Colonic mucosa (tissue), 4 donors: Measurements from ENCODE around the gene CEP164. TPM values are rescaled to one million over a fixed set of nuclear protein-coding genes. Genes with fewer than 3 reads are reported as not detected.

Experiments
- DNase-seq: peaks from one replicate; pipeline ENCODE4 v3.0.0-alpha.2; 2020
- H3K27ac ChIP-seq: fragments of 200-600 bp; one replicate; pipeline ENCODE4 v1.8.0; 2021
- H3K27me3 ChIP-seq: fragments of 200-600 bp; one replicate; pipeline ENCODE4 v1.8.0; 2021
- H3K36me3 ChIP-seq: fragments of 200-600 bp; one replicate; pipeline ENCODE4 v1.8.0; 2021
- H3K4me1 ChIP-seq: fragments of 200-600 bp; one replicate; pipeline ENCODE4 v1.8.0; 2021; ENCODE audit warnings: mild to moderate bottlenecking
- H3K4me3 ChIP-seq: fragments of 200-600 bp; one replicate; pipeline ENCODE4 v1.8.0; 2021
- H3K9ac ChIP-seq, 2 donors: one replicate each; pipeline ENCODE4 v1.7.0; 2013; ENCODE audit warnings: control low read depth in 2 of 2, low read depth in 2 of 2, low read length in 2 of 2
- H3K9me3 ChIP-seq: fragments of 200-600 bp; one replicate; pipeline ENCODE4 v1.8.0; 2021
- intact Hi-C: fragments of 100-400 bp; cut with DNase I; formaldehyde crosslinking; loops from one replicate; pipeline ENCODE4 v1.14.1; 2022
- total RNA-seq, 2 donors: library from RNA; stranded (reverse); fragmentation: NEBNext Ultra II Directional in 1 of 2; extraction: Animal tissue kit (Norgen Biotek cat#: 25700) in 1 of 2; gene quantifications; one replicate each; pipeline ENCODE4 v1.2.1, GENCODE V29; 2021
- TF ChIP-seq, protein P1 (sequence below): fragments of 200-600 bp; IDR thresholded peaks from one replicate; pipeline ENCODE4 v1.8.0; 2022; ENCODE audit warnings: antibody characterized with exemption, mild to moderate bottlenecking
- donor health status: healthy.
- donor health status: DM: no; HTN: no; CAD: no.
- donor health status: DM: no; HTN: no; CAD: no.

CEP164 gene
- total RNA-seq, 2 donors from 2014 or later: 12.4 to 19.2 TPM

DNA sequence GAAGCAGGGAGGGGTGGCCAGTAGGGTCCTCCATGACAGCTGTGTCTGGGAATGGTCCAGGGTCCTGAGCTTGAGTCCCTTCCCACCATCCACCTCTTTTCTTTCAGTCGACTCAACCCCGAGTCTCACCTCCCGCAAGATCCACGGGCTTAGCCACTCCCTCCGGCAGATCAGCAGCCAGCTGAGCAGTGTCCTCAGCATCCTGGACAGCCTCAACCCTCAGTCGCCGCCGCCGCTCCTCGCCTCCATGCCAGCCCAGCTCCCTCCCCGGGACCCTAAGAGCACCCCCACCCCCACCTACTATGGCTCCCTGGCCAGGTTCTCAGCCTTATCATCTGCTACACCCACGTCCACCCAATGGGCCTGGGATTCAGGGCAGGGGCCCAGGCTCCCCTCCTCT, 81.9 kb downstream of the CEP164 start:
- no peak for DNase-seq
- Histone ChIP-seq H3K4me1 (no peaks in the 10 kb centered on the region), H3K27ac (no peak overlapping the region), H3K9me3 (no peaks in the 10 kb centered on the region), H3K27me3 (no peaks in the 10 kb centered on the region), H3K9ac (no peak overlapping the region), H3K36me3 (peaks cover 5% of the 10 kb centered on the region), H3K4me3 (no peak overlapping the region)
- intact Hi-C loops: no loop called here
- TF ChIP-seq, protein P1, sequence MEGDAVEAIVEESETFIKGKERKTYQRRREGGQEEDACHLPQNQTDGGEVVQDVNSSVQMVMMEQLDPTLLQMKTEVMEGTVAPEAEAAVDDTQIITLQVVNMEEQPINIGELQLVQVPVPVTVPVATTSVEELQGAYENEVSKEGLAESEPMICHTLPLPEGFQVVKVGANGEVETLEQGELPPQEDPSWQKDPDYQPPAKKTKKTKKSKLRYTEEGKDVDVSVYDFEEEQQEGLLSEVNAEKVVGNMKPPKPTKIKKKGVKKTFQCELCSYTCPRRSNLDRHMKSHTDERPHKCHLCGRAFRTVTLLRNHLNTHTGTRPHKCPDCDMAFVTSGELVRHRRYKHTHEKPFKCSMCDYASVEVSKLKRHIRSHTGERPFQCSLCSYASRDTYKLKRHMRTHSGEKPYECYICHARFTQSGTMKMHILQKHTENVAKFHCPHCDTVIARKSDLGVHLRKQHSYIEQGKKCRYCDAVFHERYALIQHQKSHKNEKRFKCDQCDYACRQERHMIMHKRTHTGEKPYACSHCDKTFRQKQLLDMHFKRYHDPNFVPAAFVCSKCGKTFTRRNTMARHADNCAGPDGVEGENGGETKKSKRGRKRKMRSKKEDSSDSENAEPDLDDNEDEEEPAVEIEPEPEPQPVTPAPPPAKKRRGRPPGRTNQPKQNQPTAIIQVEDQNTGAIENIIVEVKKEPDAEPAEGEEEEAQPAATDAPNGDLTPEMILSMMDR: no peak

DNA sequence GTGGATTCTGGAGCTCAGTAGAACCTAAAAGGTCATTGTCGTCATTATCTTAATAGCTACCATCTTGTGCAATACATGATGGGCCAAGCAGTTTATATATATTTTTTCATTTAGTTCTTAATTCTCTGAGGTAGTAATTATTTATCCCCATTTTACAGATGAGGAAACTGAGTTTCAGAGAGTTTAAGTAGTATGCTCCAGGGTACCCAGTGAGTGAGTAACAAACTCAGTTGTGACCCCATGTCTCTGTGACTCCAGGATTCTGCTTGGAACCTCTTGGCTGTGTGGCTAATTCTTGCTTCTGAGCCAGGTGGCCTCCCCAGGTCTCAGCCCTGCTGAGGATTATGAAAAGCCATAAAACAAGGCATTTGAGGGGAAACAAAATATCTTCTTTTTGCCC, 82.6 kb downstream of the CEP164 start:
- Histone ChIP-seq H3K27me3 (no peaks in the 10 kb centered on the region), H3K4me3 (no peak overlapping the region), H3K9ac (no peak overlapping the region), H3K27ac (no peak overlapping the region), H3K9me3 (no peaks in the 10 kb centered on the region), H3K36me3 (no peaks in the 10 kb centered on the region), H3K4me1 (no peaks in the 10 kb centered on the region)
- TF ChIP-seq, protein P1: no peak
- intact Hi-C loops: no loop called here
- no peak for DNase-seq

DNA sequence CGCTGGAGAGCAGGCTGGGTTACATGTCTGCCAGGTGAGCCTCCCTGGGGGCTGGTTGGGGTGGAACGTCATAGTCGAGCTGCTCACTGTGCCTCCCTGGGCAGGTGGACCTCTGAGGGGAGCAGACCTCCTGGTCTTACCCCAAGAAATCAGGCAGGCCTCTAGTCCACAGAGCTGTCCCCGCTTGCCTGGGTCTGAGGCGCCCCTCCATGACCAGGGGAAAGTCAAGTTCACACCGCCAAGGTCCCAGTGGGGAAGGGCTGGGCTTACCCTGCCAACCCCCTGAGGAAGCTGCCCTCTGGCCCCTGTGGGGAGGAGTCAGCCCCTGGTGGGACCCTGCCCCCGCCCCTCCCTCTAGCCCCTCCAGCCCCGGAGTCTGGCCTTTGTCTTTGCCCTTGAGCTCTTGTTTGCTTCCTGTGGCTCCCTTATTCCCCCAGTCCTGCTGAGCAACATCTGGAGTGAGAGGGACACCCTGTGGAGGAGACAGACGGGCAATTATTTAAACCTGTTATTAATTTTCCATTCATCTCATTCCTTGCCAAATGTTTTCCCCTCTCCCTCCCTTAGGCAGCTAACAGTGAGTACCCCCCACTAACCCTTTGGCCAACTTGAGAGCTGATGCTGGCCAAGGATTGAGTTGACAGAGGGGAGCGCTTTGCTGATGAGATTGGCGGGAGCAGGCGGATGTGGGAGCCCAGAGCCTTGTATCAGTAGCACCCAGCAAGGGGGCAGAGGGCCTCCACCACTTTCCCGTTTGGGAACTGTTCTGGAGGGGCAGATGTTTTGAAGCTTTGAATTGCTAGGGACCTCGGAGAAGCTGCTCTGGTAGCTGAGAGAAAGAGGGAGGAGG, 83.4 kb downstream of the CEP164 start:
- H3K36me3 ChIP-seq: no peaks in the 10 kb centered on the region
- H3K9me3 ChIP-seq: no peaks in the 10 kb centered on the region
- DNase-seq: no peak

DNA sequence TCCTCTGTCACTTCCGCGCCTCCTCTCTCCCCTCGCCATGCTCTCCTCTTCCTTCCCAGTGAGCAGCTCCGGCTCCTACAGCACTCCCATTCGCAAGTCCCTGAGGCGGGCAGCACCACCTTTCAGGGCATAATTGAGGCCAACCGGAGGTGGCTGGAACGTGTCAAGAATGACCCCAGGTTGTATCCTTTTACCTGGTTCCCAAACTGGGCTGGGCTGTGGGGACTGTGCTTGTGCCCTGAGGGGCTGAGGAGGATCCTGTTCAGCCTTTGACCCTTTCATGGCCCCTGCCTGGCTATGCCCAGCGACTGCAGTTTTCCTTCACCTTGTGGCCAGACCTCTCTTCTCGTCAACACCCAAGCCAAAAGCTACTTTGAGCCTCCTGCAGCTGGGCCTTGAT, 84.1 kb downstream of the CEP164 start:
- TF ChIP-seq, protein P1: no peak
- Histone ChIP-seq H3K36me3 (no peaks in the 10 kb centered on the region), H3K4me1 (no peaks in the 10 kb centered on the region), H3K9me3 (no peaks in the 10 kb centered on the region), H3K9ac (no peak overlapping the region), H3K4me3 (no peak overlapping the region), H3K27me3 (no peaks in the 10 kb centered on the region), H3K27ac (no peak overlapping the region)
- DNase-seq: no peak
- intact Hi-C loops: no loop called here

More for the DNA sequence above, 83.4 kb downstream of the CEP164 start:
- H3K9ac ChIP-seq: no peak overlapping the region
- H3K27ac ChIP-seq: no peak overlapping the region
- no peaks in the 10 kb centered on the region for H3K4me1 ChIP-seq
- no peaks in the 10 kb centered on the region for H3K27me3 ChIP-seq
- TF ChIP-seq, protein P1: no peak
- no peak overlapping the region for H3K4me3 ChIP-seq
- intact Hi-C loops: no loop called here

DNA sequence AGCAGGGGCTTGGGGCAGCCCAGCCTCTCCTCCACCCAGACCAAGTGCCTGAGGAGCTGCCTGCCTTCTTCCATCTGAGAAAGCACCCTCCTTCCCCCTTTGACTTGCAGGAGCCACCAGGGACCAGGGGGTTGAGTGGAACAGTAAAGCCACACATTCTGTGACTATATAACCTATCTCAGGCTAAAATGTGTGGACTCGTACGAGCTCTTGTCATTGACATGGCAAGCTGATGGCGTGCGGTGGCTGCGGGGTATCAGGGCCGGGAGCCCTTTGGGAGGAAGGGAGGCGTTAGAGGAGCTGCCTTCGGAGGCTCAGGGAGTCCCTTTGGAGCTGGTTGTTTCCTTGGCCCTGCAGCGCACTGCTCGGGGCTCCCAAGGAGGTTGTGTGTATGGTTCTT, 84.5 kb downstream of the CEP164 start:
- H3K27me3 ChIP-seq: no peaks in the 10 kb centered on the region
- TF ChIP-seq, protein P1: no peak
- H3K4me3 ChIP-seq: no peak overlapping the region
- no peaks in the 10 kb centered on the region for H3K36me3 ChIP-seq
- no peak overlapping the region for H3K9ac ChIP-seq
- no peaks in the 10 kb centered on the region for H3K4me1 ChIP-seq
- H3K9me3 ChIP-seq: no peaks in the 10 kb centered on the region
- intact Hi-C loops: no loop called here
- no peak for DNase-seq
- no peak overlapping the region for H3K27ac ChIP-seq
